IMR-90 (cell line): ENCODE data around the gene SPARC. TPM values are rescaled to one million over a fixed set of nuclear protein-coding genes. Genes with fewer than 3 reads are reported as not detected.

Source experiments
- ATAC-seq: fragments of 200-7000 bp; cut with Tn5 transposase; 2 replicates; pipeline ENCODE4 v1.9.1; 2020; ENCODE audit warnings: low read depth, mild to moderate bottlenecking, moderate library complexity
- BruUV-seq: library from RNA; stranded (reverse); fragments of 400-500 nt; replicated peaks from 2 replicates; lab custom pipeline; 2021; lab: Mats Ljungman, UMichigan
- CTCF ChIA-PET: fragments of 300-600 bp; formaldehyde crosslinking; extraction: SDS; loops from one replicate; lab custom pipeline; 2021; ENCODE audit warnings: antibody characterized with exemption; lab: Yijun Ruan, JAX
- POLR2A ChIA-PET: fragments of 300-600 bp; sonication (Branson Sonifier 250); formaldehyde crosslinking; loops from one replicate; lab custom pipeline; 2022; ENCODE audit warnings: antibody characterized with exemption; ENCODE audit not compliant: unreplicated experiment; lab: Charles Lee
- DNase-seq: peaks from one replicate; pipeline ENCODE4 v3.0.0; 2013
- H2AFZ ChIP-seq: replicated peaks from 2 replicates; pipeline ENCODE3; 2013; ENCODE audit warnings: low read length, mild to moderate bottlenecking; ENCODE audit not compliant: poor library complexity
- H2AK5ac ChIP-seq: 2 replicates; pipeline ENCODE4 v1.6.1; 2013; ENCODE audit warnings: low read depth, low read length, inconsistent platforms
- H2AK9ac ChIP-seq: replicated peaks from 2 replicates; pipeline ENCODE3; 2013; ENCODE audit warnings: mild to moderate bottlenecking, low read depth, low read length, moderate library complexity; ENCODE audit not compliant: poor library complexity
- H2BK120ac ChIP-seq: 2 replicates; pipeline ENCODE4 v1.6.1; 2013; ENCODE audit warnings: low read depth, low read length, inconsistent platforms
- H2BK15ac ChIP-seq: 3 replicates; pipeline ENCODE4 v1.6.1; 2013; ENCODE audit warnings: low read depth, low read length, inconsistent platforms
- H2BK20ac ChIP-seq: 2 replicates; pipeline ENCODE4 v1.6.1; 2013; ENCODE audit warnings: low read depth, mild to moderate bottlenecking, inconsistent platforms, low read length, moderate library complexity
- H2BK5ac ChIP-seq: 2 replicates; pipeline ENCODE4 v1.6.1; 2013; ENCODE audit warnings: mild to moderate bottlenecking, low read depth, low read length, inconsistent platforms; ENCODE audit not compliant: poor library complexity, severe bottlenecking
- H3K14ac ChIP-seq: replicated peaks from 2 replicates; pipeline ENCODE4 v1.6.1; 2013; ENCODE audit warnings: low read depth, low read length, inconsistent platforms
- H3K18ac ChIP-seq: 2 replicates; pipeline ENCODE4 v1.6.1; 2013; ENCODE audit warnings: low read depth, low read length, control low read depth
- H3K23ac ChIP-seq: 2 replicates; pipeline ENCODE4 v1.6.1; 2013; ENCODE audit warnings: low read depth, low read length, inconsistent platforms
- H3K27ac ChIP-seq: 2 replicates; pipeline ENCODE4 v1.5.1; 2013; ENCODE audit warnings: mild to moderate bottlenecking, control low read depth, low read length; ENCODE audit not compliant: insufficient read depth
- H3K27me3 ChIP-seq: 2 replicates; pipeline ENCODE4 v1.6.1; 2013; ENCODE audit warnings: low read length; ENCODE audit not compliant: control insufficient read depth, insufficient read depth
- H3K36me3 ChIP-seq: 2 replicates; pipeline ENCODE4 v1.6.1; 2013; ENCODE audit warnings: low read length, mixed read lengths; ENCODE audit not compliant: control insufficient read depth, insufficient read depth
- H3K4ac ChIP-seq: 2 replicates; pipeline ENCODE4 v1.6.1; 2013; ENCODE audit warnings: low read depth, low read length, inconsistent platforms
- H3K4me1 ChIP-seq: 2 replicates; pipeline ENCODE4 v1.6.1; 2013; ENCODE audit warnings: low read length, mixed read lengths; ENCODE audit not compliant: control insufficient read depth, insufficient read depth
- H3K4me2 ChIP-seq: 2 replicates; pipeline ENCODE4 v1.6.1; 2013; ENCODE audit warnings: low read depth, mild to moderate bottlenecking, control low read depth, low read length, moderate library complexity
- H3K4me3 ChIP-seq: 2 replicates; pipeline ENCODE4 v1.5.1; 2013; ENCODE audit warnings: low read depth, mild to moderate bottlenecking, control low read depth, low read length, moderate library complexity; ENCODE audit not compliant: insufficient read depth
- H3K56ac ChIP-seq: 2 replicates; pipeline ENCODE4 v1.6.1; 2013; ENCODE audit warnings: low read length, inconsistent platforms; ENCODE audit not compliant: insufficient read depth; ENCODE audit errors: extremely low read depth
- H3K79me1 ChIP-seq, 2 experiments: 2 replicates each; pipeline ENCODE4 v1.6.1; 2013; ENCODE audit warnings: low read length in 2 of 2, inconsistent platforms in 1 of 2, low read depth in 1 of 2
- H3K9ac ChIP-seq: 2 replicates; pipeline ENCODE4 v1.6.1; 2013; ENCODE audit warnings: low read depth, low read length, control low read depth
- H3K9me1 ChIP-seq: 2 replicates; pipeline ENCODE4 v1.6.1; 2013; ENCODE audit warnings: low read length, inconsistent platforms; ENCODE audit not compliant: insufficient read depth
- H3K9me3 ChIP-seq: 2 replicates; pipeline ENCODE4 v1.6.1; 2013; ENCODE audit warnings: low read length; ENCODE audit not compliant: control insufficient read depth, insufficient read depth
- H4K20me1 ChIP-seq: 2 replicates; pipeline ENCODE4 v1.6.1; 2013; ENCODE audit warnings: low read length, inconsistent platforms; ENCODE audit not compliant: insufficient read depth
- H4K5ac ChIP-seq: 2 replicates; pipeline ENCODE4 v1.6.1; 2013; ENCODE audit warnings: mild to moderate bottlenecking, low read depth, low read length, control low read depth
- H4K8ac ChIP-seq, 2 experiments: 2 replicates each; pipeline ENCODE4 v1.6.1; 2013; ENCODE audit warnings: low read depth in 2 of 2, low read length in 2 of 2, control low read depth in 1 of 2, inconsistent platforms in 1 of 2
- H4K91ac ChIP-seq: 2 replicates; pipeline ENCODE4 v1.6.1; 2013; ENCODE audit warnings: low read depth, low read length, inconsistent platforms; ENCODE audit not compliant: insufficient read depth
- CHD1 ChIP-seq: IDR thresholded peaks from 2 replicates; pipeline ENCODE4 v1.6.1; 2012; ENCODE audit warnings: low read depth, low read length, improper control_type of control experiment
- CTCF ChIP-seq: conservative IDR thresholded peaks from 2 replicates; pipeline ENCODE4 v1.5.1; 2012; ENCODE audit warnings: mild to moderate bottlenecking, low read depth, low read length, improper control_type of control experiment
- MAFK ChIP-seq: IDR thresholded peaks from 2 replicates; pipeline ENCODE4 v1.6.1; 2012; ENCODE audit warnings: low read depth, low read length, improper control_type of control experiment
- MAZ ChIP-seq: IDR thresholded peaks from 2 replicates; pipeline ENCODE4 v1.6.1; 2012; ENCODE audit warnings: low read depth, mild to moderate bottlenecking, low read length, improper control_type of control experiment, moderate library complexity, borderline replicate concordance
- NFE2L2 ChIP-seq: fragments of 150-350 bp; IDR thresholded peaks from 2 replicates; pipeline ENCODE4 v1.6.1; 2016; ENCODE audit warnings: low read depth, mild to moderate bottlenecking, low read length
- WGBS, 2 experiments: methylation state at CpG; one replicate each; pipeline versions ENCODE4 v1.1.5 to v1.1.7; 2013; ENCODE audit warnings: missing lambda C conversion rate in 2 of 2; ENCODE audit not compliant: insufficient read length in 1 of 2; ENCODE audit errors: extremely low coverage in 2 of 2; 5-methylcytosine and 5-hydroxymethylcytosine counted together
- dilution Hi-C: fragments of 300-500 bp; cut with HindIII; formaldehyde crosslinking; loops from one replicate; pipeline ENCODE4 v1.14.3; 2018; ENCODE audit warnings: low sequenced_read_pairs; ENCODE audit not compliant: unreplicated experiment
- in situ Hi-C: fragments of 300-500 bp; cut with MboI; formaldehyde crosslinking; loops from 3 replicates; pipeline ENCODE4 v1.14.3; 2019; ENCODE audit warnings: low sequenced_read_pairs, inconsistent platforms, mixed read lengths
- intact Hi-C: fragments of 100-400 bp; cut with micrococcal nuclease; formaldehyde crosslinking; loops from 2 replicates; pipeline ENCODE4 v1.10.0; 2022
- polyA plus RNA-seq, 3 experiments: library from polyadenylated mRNA; depleted of rRNA; stranded (reverse); fragments of >200 nt; gene quantifications; 2 replicates each; pipeline ENCODE4 v1.2.3, GENCODE V29; 2012; ENCODE audit warnings: low replicate concordance in 1 of 3
- total RNA-seq: library from RNA; depleted of rRNA; stranded (reverse); fragments of >200 nt; gene quantifications from 2 replicates; pipeline ENCODE4 v1.2.3, GENCODE V29; 2012

SPARC gene
- total and polyA plus RNA-seq, 2 of the 4 experiments (the other 2 are of a cell fraction): 1,186 to 4,692 TPM

- TF ChIP-seq CHD1: no peak
- TF ChIP-seq MAZ: no peak
Observed at GRCh38 chr5:151696470-151697061, 9.9 kb upstream of the SPARC start (continued).

DNA sequence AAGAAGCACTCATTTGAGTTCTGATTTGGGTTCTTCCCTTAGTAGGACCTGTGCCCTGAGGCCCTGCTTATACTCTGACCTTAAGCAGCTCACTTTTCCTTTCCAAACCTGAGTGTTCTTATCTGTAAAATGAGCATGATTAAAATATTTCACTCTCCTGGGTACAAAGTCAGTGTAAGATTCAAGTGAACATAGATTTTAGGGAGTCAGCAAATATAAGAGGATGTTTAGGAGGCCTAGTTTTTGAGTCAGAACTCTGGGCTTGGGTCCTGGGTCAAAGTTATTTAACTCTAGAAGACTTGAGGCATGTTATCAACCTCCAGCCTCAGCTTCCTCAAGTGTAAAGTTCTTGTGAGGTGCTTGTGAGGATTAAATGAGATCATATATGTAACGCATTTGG is 8.7 kb upstream of the SPARC start:
- H2AK5ac ChIP-seq: peak overlapping the region; percentile 53
- no CpG with 5 or more reads among the region's 1 CpG for WGBS, 2 experiments
- H3K9me1 ChIP-seq: peaks cover 14% of the 10 kb centered on the region
- DNase-seq (no peak), ATAC-seq (no peak)
- peak overlapping the region; percentile 95 for H2BK5ac ChIP-seq
- no peaks in the 10 kb centered on the region for H4K20me1 ChIP-seq
- H3K4me3 ChIP-seq: no peak overlapping the region
- peak overlapping the region; percentile 100; the same call in 1 of the 2 replicates for H4K91ac ChIP-seq
- peak overlapping the region; percentile 48 for H2BK20ac ChIP-seq
- in situ Hi-C loops (no loop called here), intact Hi-C loops (no loop called here), dilution Hi-C loops (no loop called here)
- peak overlapping the region; percentile 69 for H3K14ac ChIP-seq
- H3K4me1 ChIP-seq: peaks cover 41% of the 10 kb centered on the region
- peak overlapping the region; percentile 44; the same call in 1 of the 2 replicates for H3K9ac ChIP-seq
- peak overlapping the region; percentile 100 for H3K4ac ChIP-seq
- peak overlapping the region; percentile 69; the same call in 1 of the 2 replicates for H4K5ac ChIP-seq
- ChIA-PET POLR2A (interaction anchor here (0.5 to 3.0 kb wide), 4 partner anchors 8 to 42 kb away, joined by 5 to 61 read pairs (median 20); partner anchors contain the start of gene SPARC), CTCF (interaction anchor here (1.2 to 1.3 kb wide), 2 partner anchors 8 to 14 kb away, joined by 3 to 4 read pairs; no protein-coding TSS in a partner anchor)
- H2AK9ac ChIP-seq: no peak overlapping the region
- H3K79me1 ChIP-seq: peaks cover 8 to 31% of the 10 kb centered on the region in 2 experiments; a peak in 3 of 4 replicates
- peak overlapping the region; percentile 77 for H3K23ac ChIP-seq
- H2AFZ ChIP-seq: no peak overlapping the region
- no peaks in the 10 kb centered on the region for H3K27me3 ChIP-seq
- peak overlapping the region; percentile 16; the same call in 1 of the 2 replicates for H3K4me2 ChIP-seq
- H3K9me3 ChIP-seq: no peaks in the 10 kb centered on the region
- H3K27ac ChIP-seq: peak overlapping the region; percentile 94; the same call in 1 of the 2 replicates
- peak overlapping the region; percentile 93 to 96; a peak in 3 of 4 replicates for H4K8ac ChIP-seq
- peak overlapping the region; percentile 74 for H3K18ac ChIP-seq
- no TSS peak for BruUV-seq
- no peak for TF ChIP-seq NFE2L2
- peak; percentile 74 for TF ChIP-seq MAFK
- no peak for TF ChIP-seq CTCF
- H2BK120ac ChIP-seq: peak overlapping the region; percentile 99
- H3K56ac ChIP-seq: peak overlapping the region; percentile 7; the same call in 1 of the 2 replicates
- no peaks in the 10 kb centered on the region for H3K36me3 ChIP-seq
- H2BK15ac ChIP-seq: peak overlapping the region; percentile 98
